GM21515 (cell line): ENCODE measurements around the gene IGSF3.
"Not testable (repeated sequence)": the region's sequence is repeated elsewhere in the genome, so short reads cannot be mapped to it uniquely, and the experiment has no call there.

Experiments used
- ATAC-seq: cut with Tn5 transposase; IDR thresholded peaks from one replicate; pipeline ENCODE4 v1.9.1; 2021; ENCODE audit not compliant: unreplicated experiment

Gene IGSF3

DNA sequence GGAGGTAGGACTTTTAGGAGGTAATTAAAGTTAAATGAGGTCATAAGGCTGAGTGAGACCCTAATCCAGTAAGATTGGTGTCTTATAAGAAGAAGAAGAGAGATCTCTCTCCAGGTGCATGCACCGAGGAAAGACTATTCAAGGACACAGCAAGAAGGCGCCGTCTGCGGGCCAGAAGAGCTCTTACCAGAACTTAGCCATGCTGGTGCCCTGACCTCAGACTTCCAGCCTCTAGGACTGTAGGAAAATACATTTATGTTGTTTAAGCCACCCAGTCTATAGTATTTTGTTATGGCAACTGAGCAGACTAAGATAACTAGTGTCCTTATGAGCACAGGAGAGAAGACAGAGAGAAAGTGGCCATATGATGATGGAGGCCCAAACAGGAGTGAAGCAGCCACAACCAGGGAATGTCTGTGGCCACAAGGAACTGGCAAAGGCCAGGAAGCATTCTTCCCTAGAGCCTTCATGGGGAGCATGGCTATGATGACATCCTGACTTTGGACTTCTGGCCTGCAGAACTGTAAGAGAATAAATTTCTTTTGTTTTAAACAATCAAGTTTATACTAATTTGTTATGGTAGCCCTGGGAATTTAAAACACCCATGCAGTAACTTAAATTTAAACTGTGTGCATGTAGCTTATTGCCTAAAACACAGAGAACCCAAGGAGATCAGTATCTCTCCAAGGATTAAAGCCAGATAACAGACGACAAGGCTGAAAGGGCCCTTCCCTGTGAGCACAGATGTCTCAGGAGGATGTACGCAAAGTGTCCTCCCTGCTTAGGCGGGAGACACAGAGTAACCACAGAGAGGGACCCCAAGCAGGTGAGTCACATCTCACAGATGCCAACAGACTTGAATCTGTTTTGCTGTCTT is 86.8 kb downstream of the IGSF3 start:
- ATAC-seq: no peak

DNA sequence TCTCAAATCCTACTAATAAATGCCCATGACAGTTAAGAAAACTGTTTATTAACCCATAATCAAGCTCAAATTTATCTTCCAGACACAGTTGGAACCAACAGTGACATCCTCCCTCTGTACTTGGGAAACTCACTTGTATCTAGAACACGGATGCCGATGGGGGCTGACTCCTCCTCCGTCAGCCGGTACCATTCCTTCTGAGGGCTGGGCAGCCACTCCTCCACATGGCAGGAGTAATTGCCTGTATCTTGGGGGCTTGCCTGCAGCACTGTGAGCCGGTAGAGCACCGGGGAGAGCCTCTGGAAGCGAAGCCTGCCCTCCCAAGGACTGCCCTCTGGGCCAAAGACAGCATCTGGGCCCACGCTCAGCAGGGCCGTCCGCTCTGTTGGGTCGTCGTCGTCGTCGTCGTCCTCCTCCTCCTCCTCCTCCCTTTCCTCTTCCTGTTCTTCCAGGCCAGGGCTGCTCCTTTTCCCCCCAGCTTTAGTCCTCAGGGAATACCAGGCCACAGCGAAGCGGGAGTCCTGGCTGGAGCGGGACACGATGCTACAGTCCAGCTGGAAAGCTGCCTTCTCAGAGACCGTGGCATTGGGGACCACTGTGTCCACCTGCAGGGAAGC is 88.2 kb downstream of the IGSF3 start:
- no peak for ATAC-seq

DNA sequence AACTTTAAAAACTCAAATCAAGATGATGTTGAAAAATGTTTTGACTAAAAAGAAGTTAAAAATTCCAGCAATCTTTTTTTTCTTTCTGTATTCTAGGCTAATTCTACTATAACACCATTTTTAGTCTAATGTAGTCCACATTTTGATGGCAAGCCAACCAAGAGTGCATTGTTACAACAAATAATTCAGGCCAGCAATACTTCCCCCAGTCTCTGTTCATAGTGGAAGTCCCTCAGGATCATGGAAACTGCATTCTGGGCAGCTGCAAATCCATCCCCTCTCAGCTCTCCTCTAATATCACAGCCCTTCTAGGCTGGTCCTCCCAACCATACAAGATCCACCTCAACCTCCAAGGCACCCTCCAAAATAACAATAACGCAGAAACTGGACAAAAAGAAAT is 89.0 kb downstream of the IGSF3 start:
- no peak for ATAC-seq

DNA sequence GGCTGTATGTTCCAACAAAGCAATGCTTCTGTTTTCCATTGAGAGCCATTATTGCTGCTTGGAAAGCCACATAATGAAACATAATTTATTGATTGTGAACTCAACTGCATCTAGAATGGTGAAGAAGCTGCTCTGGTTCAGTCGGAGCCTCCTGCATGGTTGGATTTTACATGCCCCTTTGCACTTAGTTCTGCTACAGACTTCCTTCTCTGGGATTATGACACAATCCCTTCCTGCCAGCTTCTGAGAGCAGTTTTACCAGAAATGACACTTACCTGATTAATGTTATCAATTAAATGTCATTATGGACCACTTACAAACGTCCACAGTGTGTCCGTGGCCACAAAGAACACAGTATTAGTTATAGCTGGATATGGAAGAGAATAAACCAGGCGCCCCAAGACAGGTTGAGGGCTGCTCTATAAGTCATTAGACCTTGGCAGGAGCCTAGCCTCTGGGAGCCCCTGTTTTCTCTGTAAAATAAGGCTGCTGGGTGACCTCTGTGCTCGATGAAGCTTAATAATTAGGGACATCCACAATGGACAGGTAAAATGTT is 89.7 kb downstream of the IGSF3 start:
- ATAC-seq: no peak

DNA sequence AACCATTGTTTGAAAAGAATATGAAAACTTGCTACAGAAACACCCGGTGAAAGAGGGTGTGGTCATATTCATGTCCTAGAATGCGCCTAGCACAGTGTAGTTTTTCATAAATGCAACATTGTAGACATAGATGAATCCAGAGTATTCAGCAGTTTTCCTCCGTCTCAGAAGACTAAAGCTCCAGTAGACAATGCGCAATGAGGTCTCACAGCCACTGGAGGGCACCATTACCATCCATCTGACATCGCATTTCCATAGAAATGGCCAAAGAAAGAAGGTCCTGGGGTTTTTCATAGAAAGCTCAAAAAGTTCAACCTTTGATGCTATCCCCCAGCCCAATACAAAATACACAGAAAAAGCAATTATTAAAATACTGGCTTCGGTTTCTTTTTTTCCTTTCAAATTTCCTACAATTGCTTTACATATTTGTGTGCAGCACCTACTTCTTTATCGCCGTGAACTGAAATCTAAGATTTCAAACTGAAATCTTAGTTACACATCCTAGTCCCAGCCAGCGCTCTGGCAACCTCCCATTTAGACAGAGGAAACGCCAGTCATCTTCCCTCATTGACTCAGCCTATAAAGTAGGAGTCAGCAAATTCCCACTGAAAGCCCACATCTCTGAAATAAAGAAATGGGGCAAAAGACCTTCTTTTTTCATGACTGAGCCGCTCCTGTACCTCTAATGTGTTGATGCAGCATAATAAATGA is 92.8 kb downstream of the IGSF3 start:
- ATAC-seq: no peak

DNA sequence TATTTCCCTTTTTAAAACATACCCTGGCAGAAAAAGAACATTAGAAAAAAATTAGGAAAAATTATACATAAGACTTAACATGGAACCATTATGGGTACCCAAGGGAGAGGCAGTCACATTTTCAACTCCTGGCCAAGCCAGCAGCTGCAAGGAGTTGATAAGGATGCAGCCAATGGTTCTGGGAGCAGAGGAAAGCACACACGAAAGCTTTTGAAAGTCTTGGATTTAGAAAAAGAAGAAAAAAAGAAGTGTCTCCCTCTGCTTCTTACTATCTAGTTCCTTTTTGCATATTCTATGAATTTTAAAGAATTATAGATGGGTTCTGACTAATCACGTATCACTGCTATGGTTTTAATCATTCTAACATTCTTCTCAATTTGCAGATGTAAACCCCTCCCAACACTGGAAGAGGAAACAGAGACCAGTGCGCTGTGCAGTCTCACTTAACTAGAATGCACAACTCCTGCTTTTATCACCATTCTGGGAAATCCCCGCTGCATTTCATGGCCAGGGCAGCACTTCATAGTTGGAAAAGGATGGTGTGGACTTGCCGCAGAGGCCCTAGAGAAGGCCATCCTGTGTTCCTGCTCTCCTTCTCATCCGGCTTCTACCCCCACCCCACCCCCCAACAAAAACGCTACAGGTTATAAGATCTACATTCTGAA is 94.0 kb downstream of the IGSF3 start:
- no peak for ATAC-seq

DNA sequence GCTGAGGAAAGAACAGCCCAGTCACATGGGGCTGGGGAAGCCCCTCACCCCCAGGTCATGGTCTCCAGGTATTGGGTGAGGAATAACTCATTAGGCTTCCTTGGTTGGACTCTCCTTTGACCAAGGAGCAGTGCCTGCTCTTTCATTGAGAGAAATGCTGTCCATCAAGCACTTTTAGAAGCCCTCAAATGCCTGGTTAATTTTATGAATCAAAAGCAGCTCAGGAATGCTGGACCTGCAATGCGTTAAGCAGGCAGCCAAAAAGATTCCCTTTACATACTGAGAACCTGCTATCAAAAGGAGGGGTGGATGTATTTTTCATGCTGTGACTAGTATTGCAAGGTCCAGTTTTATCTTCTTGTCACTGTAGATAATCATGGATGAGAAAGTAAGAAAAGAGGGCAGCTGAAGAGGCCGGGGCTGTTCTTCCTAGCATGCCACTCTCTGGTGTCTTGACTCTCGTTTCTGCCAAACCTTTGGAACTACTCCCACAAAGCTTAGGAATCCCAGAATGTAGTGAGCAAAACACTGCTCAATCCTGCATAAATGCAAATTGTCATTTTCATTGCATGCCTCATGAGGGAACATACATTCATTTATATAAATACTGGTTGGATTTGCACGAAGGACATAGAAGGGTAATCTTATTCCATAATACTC is 94.6 kb downstream of the IGSF3 start:
- ATAC-seq: no peak

DNA sequence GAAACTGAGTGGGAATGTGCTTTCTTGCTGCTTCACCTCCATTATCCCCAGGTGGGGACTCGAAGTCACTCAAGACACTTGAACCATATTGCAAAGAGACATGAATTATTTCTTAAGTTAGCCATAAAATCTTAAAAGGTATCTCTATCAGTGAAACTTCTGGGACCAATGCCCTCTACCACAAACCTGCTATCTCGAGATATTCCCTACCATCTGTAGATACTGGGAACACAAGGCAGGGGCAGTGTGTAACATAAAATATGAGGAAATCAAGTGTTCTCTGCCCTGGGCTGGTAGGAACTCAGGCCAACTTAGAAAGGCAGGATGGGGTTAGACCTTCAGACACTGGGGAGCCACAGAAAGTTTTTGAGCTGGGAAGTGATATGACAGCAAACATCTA is 95.4 kb downstream of the IGSF3 start:
- ATAC-seq: no peak

DNA sequence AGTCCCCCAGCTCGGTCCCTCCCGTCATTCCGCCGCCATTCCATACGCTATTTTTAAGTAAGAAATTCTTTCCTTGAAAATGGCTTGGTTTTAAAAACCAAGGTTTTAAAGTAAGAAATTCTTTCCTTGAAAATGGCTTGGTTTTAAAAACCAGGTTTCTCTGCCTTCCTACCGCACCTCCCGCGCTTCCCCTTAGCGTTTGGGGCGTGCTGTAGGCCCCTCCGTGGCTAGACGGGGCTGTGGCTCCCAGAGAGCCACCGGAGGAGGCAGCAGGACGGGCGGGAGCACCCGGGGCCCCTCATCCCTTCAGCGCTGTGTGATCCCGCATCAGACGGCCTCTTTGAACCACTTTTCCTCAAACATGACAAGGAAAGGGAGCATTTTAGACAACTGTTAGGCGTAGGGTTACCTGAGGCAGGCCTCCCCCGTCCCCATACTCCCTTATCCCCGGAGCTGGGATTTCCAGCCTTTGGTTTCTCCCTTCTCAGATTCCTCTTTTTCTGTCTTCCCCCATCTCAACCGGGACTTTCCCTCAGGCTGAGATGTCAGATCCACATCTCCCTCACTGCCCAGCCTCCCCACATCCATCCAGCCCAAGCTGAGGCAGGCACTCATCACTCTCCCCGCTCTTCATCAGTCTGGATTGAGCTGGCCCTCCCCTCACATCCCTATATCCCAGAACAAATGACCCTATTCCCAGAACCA is 96.2 kb downstream of the IGSF3 start:
- ATAC-seq: no peak

DNA sequence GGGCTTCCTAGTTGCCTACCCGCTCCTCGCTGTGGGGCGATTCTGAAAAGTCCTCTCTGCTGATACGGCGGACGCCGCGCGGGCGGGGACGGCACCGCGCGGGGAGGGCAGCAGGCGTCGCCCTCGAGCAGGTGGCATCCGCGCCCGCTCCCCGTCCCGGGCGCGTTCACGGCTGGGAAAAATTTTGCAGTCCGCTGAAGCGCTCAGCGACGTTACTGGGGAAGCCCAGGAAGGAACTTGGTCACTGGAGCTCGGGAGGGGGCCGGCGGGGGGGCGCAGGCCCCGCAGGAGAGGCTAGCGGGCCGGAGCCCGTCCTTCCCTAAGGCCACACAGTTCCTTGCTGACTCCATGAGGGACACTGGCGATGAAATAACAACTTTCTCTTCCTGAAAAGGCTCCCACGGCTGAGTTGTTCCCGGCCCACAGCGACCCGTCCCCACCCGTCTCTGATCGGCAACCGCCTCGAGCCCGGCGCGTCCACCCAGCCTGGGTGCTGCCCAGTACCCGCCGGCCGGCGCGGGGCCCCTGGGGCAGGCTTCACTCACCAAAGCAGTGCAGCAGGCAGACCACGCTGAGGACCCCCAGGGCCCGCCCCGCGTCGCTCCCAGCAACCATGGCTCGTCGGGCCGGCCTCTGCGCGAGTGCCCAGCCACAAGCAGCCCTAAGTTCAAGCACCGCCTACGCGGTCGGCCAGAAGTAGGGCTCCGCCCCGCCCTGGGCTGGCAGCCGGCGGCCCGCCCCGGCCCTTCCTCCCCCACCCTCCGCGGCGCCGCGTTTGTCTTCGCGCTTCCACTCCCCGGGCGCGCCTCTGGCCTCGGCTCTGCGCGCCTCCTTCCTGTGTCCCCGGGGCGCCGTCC is 96.9 kb downstream of the IGSF3 start, which contains the start of gene CD58:
TSS of gene CD58 (minus strand) at position 669 of the 857 bp plus-strand sequence. CDS start at position 615, 54 bp downstream.
- ATAC-seq: peak; percentile 57

DNA sequence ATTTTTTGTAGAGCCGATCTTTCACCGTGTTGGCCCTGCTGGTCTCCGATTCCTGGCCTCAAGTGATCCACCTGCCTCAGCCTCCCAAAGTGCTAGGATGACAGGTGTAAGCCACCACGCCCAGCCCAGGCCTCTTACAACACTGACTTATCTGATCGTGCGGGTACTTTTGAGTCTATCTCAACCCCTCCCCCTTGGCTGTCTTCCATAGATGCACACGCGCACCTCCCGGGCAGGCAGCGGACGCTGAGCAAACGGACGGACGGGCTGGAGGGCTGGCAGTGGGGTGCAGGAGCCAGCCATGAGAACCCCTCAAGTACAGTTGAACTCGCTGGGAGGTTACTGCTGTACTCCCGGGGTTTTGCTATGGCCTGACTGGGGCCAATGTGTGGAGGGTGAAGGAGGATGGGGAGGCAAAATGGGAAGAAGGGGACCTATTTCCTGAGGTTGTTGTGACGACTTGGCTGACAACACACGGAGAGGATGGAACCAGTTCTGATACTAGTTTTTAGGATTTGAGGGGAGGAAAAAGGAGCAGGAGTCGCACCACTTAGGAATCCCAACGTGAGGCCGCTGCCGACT is 97.7 kb downstream of the IGSF3 start:
- ATAC-seq: peak; percentile 19

DNA sequence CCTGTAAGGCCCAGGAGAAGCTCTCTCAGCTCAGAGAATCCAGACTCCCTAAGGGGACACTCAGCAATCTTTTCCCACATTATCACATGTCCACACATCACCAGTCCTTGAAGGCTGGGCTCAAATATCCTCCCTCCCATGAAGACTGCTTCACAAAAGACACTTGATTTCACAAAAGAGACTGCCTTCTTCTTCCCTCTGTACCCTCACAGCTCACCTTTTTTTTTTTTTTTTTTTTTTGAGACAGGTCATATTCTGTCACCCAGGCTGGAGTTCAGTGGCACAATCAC is 98.2 kb downstream of the IGSF3 start:
- no peak for ATAC-seq

DNA sequence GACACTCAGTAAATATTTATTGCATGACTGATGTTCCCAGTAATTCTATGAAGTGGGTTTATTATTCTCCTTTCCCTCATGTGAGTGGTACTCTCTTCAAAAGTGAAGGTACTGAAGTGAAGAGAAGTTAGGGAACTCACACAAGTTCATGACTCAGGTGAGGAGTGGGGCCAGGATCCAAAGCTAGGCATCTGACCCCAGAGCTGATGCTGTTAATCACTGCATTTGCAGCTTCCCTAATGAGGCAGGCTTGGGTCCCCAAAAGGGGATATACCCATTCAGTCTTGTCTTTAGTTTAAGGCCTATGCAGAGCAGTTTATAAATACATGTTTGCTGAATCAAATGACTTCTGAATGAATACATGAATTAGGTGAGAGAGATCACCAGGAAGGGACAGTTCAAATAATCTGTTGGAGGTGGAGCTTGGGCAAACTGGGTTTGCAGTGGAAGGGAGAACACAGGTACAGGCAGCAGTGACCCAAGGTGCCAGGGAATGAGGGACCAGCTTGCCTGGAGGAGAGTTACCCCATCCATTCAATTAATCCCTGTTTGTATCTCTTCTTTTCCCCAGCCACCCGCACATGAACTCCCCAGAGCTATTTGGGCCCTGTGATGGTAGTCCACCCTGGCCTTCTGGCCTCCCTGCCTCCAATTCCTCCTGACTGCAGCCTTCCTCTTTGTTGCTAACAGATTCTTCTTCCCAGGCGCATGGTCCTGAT is 98.7 kb downstream of the IGSF3 start:
- ATAC-seq: no peak

DNA sequence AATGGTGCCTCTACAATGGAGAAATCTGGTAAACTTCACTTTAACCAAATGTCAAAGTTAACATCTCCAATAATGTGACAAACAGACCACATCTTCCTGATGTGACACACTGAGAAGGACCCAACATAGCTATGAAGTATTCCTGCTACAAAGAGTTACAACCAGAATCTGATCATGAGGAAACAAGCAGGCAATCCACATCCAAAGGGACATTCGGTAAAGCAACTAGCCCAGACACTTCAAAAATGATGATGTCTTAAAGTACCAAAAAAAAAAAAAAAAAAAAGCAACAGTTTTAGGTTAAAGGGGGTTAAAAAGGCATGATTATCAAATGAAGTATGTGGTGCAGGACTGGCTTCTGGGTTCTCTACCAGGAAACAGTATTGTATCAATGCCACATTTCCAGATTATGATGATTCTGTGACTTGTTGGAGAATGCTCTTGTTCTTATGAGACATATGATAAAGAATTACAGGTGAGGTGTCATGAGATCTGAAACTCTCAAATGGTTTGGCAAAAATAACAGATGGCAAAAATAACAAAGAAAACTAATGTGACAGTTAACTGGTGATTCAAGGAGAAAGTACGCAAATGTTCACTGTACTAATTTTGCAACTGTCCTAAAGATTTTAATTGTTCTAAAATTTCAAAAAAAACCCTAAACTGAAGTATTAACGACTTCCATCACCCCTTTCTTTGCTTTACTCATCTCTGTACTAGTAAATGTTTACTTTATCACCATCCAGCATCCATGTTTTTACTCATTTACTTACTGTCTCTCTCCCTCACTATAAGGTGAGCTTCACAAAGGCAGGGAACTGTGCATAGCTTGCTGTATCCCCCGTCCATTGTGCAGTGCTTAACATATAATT is 99.5 kb downstream of the IGSF3 start:
- ATAC-seq: no peak

DNA sequence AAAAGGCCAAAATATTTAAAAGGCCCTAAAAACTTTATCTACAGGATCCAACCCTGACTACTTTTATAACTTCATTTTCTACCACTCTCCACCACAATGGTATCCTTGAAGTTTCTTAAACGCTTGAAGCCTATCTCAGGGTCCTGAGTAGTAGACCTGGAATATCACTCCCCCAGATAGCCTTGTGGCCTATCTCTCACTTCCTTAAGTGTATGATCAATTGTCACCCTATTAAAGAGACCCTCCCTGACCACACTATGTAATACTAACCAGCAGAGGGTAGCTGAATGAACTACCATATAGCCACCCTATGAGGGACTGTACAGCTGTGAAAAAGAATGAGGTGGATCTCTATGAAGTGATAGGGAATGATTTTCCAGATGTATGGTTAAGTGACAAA is 102.3 kb downstream of the IGSF3 start:
- no peak for ATAC-seq

DNA sequence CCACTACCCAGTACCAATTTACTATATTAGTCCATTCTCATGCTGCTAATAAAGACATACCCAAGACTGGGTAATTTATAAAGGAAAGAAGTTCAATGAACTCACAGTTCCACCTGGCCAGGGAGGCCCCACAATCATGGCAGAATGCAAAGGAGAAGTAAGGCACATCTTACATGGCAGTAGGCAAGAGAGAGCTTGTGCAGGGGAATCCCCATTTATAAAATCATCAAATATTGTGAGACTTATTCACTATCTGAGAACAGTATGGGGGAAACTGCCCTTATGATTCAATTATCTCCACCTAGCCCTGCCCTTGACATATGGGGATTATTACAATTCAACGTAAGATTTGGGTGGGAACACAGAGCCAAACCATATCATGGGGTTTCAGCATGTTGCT is 103.1 kb downstream of the IGSF3 start:
- ATAC-seq: no peak

DNA sequence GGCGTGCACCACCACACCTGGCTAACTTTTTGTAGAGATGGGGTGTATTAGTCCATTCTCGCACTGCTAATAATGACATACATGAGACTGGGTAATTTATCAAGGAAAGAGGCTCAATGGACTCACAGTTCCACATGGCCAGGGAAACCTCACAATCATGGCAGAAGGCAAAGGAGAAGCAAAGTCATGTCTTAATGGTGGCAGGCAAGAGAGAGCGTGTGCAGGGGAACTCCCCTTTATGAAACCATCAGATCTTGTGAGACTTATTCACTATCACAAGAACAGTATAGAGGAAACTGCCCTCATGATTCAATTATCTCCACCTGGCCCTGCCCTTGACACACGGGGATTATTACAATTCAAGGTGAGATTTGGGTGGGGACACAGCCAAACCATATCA is 105.1 kb downstream of the IGSF3 start:
- not testable (repeated sequence) for ATAC-seq
